Esophagus mucosa (tissue), 1 donor: ENCODE measurements around the gene MTM1. TPM values are rescaled to one million over a fixed set of nuclear protein-coding genes. Genes with fewer than 3 reads are reported as not detected.

Source experiments
- ATAC-seq: fragments of 200-7000 bp; cut with Tn5 transposase; one replicate; pipeline ENCODE4 v1.9.1; 2020
- total RNA-seq: library from RNA; stranded (reverse); gene quantifications from one replicate; pipeline ENCODE4 v1.2.4, GENCODE V29; 2023
- donor health status: DM: yes; HTN: yes; CAD: no.

The MTM1 gene
- total RNA-seq, 1 donor from 2014 or later = 13.2 TPM

DNA sequence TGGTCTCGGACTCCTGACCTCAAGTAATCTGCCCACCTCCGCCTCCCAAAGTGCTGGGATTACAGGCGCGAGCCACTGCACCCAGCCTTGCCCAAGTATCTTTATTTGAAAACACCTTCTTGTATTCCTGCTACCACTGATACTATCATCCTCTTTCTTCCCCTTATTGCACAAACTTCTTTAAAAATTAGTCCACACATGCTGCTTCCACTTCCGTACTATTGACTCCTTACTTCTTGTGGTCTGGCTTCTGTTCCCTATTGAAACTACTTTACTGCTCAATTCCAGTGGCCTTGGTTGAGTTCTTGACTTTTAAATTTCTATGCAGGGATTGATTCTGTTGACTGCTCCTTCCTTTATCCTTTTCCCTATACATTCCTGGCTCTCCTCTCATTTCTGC, 38.8 kb downstream of the MTM1 start:
- no peak for ATAC-seq

DNA sequence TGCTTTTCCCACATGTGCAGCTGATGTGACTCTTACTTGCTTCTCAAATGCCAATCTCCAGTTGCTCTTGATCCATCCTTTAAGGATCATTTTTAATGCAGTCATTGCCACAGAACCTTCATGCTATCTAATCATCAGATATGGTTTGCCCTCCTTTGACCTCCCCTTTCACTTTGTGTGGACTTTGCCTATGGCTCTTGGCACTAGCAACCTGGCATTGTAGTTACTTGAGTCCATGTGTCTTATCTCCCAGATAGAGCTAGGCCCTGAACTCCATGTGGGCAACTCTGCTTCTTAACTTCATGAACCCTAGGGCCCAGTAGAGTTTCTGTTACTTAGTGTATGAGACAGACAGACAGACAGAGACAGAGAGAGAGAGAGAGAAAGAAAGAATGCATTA, 41.6 kb downstream of the MTM1 start:
- no peak for ATAC-seq

DNA sequence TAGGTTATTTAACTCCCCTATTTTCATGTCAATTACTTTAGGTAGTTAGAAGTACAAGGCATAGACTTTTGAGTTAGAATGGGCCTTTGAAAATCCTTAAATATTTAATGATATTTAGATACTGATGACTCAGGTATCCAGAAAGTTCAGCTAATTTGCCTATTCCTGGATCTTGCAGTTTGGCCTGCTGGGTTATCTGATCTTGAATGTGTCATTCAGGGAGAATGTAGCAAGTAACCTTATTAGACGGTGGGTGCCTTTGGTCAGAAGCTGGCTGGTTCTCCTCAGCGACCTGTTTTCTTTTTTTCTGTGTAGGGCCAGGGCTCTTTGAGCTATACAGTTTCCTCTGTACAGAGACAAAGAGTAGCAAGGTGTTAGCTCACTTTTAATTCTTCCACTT, 42.0 kb downstream of the MTM1 start:
- no peak for ATAC-seq

DNA sequence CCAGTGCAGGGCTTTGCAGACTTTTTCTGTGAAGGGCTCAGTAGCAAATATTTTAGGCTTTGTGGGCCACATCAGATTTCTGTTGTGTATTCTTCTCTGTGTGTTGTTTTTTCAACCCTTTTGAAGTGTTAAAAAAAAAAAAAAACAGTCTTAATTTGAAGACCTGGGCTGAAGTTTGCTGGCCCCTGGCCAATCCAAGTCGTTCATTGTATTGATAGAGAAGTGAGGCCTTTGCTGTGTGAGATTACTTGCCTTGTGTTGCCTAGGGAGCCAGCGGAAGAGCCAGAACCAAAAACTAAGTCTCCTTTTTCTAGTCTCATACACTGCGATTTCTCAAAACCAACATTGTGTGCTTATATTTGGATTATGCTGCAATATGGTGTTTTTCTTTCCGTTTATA, 46.9 kb downstream of the MTM1 start:
- no peak for ATAC-seq

DNA sequence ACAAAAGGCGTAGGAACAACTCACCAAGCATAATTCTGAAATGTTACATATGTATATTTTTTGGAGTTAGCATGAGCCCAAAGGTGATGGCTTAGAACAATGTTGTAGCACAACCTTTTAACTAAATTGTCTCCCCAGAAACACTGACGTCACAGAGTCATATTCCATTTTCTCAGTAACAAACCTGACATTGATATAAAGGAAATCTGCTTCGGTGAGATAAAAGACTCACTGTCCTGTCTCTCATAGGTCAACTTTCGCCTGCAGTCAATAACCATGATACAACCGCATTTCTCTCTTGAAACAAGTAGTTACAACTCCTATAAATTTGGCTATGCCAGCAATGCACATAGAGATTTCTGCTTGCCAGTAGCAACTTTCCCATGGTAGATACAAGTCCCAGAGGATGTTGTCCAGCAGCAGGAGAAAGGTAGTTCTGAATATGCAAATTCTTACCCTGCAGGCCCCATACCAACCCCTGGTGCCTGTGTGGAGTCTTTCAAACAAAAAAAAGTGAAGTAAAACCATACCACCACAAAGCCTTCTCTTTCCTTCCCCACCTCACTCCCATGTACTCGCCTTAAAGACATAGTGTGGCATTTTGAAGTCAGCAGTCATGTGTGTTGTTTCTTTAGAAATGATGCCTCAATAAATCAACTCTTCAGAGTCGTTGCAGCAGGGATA, 47.9 kb downstream of the MTM1 start:
- ATAC-seq = no peak

DNA sequence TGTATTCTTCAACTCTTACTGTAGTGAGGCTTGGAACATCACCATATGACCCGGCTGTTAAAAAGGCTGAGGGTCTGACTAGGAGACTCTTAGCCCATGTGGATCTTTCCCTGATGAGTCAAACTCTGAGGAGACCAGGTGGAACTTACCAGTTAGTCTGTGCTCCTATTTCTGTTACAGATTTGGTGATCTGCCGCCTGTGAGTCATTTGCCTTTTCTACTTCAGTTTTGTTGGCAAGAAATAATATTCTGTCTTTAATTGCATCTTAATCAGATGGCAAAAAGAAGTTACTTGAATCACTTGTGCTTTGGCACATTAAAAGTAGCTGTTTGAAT, 48.4 kb downstream of the MTM1 start:
- no peak for ATAC-seq

DNA sequence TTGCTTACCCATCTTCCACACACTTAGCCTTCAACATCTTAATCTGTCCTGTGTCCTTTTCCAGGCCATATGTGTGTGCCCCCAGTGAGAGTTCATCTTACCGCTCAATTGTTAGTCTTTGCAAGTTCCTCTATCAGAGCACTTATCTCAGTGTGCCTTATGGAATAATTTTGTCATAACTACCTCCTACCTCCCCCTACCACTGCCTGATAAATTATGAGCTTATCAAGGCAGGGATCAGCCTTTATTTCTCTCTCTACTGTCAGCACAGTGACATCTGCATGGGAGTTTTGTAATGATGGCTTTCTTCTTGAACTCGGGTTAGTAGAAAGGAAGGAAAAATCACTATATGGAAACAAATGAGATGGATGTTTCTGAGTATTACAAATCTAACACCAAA, 53.2 kb downstream of the MTM1 start:
- ATAC-seq = no peak

DNA sequence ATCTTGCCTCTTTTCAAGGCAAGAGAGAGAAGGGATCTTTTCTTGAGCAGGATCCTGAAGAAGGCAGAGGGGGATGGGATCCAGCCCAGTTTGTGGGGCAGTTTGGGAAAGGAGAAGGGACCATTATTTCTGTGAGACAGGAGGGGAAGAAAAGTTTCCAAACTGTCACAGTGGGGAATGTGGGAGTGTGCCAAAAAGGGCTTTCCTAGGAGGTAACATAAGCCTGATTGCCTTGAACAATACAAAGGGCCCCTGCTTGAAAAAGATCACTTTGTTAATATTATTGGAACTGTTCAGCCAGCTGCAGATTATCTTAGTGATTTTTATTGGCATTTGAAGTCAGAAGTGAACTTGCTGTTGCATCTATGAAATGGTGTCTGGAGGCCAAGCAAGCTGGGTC, 55.2 kb downstream of the MTM1 start:
- ATAC-seq = no peak

DNA sequence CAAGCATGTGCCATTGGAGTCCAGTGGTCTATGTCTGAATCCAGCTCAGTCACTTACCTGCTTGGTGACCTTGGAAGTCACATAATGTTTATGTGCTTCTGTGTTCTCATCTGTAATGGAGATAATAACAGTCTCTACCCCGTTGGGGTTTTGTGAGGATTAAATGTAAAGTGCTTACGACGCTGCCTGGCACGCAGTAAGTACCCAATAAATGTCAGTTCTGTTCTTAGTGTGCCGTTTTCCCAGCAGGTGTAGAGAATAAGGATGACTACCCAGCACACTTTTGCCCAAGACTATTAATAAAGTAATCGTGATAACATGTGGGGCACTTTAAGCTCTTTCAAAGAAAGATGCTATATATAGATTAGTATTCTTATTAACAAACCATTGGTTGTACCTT, 56.7 kb downstream of the MTM1 start:
- ATAC-seq = no peak

DNA sequence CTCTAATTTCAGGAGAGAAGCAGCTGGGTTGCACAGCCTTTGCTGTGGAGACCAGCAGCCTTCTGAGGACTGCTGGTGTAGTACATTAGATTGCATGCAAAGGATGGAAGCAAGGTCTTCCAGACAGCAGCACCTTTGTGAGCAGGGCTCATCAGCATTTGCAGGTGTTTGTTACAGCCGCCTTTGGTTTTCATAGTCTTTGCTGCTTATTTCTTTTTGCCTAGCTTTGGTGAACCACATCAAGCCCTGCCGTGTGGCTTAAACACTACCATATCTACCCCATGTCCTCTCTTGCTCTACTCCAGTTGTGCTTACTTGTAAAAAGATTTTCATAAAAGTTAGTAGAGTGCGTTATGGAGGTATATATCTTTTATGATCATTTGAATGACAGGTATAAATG, 57.5 kb downstream of the MTM1 start:
- ATAC-seq = no peak

DNA sequence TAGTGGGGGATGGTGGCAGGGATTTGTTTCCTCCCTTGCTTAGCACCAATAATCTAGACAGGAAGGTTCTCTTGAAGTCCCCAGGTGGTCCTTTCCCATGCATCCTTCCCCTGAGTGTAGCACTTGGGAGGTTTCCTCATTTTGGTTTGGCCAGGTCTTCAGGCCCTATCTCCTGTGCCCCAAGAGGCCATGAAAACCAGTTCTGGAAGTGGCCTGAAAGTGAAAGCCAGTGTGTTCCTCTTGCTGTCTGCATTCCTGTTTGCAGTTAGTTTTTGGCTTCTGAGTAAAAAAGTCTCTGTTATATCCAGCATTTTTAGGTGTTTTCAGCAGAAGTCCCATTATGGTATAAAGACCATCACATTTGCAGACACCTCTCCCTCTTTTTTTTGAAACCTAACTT, 59.5 kb downstream of the MTM1 start:
- no peak for ATAC-seq

DNA sequence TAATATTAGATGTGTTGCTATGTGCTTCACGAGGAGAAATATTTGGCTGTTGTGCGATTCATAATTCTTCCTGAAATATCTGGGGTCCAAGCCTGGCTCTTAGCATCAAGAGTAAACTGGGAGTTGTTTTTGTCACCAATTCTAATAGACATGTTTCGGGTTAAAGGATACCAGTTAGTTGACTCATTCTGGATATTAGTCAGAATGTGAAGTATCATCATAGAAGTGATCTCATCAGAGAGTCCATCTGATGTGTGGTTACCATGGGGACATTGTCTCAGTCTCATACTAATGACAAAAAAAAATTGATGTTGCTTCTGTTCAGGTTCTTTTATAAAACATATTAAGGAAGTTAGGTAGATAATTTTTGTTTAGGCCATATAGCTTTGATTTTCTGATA, 67.5 kb downstream of the MTM1 start:
- peak; percentile 65 for ATAC-seq

DNA sequence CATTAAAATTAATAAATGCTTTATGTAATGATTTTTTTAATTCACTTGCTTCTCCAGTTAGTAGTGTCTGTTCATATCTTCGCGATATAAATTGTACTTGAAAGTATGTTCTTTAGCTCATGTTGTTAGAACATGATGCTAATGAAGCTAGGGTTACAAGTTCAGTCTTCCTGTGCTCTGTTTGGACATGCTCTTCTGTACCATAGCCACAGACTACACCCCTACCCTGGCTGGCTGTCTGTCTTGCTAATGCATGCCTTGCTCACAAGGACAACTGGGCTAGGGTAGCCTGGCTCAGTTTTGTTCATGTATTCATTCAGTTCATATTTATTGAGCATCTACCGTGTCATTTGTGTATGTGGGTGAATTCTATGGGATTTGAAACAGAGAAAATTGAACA, 74.0 kb downstream of the MTM1 start:
- ATAC-seq = peak; percentile 48

DNA sequence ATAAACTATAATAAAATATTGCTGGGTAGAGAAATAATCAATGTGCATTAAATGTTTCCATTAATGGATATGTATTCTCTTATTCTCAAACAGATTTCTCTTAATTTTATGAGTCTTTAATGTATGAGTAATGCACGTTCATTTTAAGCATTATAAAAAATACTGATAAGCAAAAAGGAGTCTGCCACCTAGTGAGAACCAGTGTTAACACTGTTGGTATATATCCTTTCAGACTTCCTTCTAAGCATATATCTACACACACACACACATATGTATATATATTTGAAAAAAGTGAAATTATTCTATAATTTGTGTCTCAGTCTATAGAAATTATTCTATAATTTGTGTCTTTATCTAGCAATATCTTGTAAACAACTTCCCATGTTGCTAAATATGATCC, 74.8 kb downstream of the MTM1 start:
- no peak for ATAC-seq

DNA sequence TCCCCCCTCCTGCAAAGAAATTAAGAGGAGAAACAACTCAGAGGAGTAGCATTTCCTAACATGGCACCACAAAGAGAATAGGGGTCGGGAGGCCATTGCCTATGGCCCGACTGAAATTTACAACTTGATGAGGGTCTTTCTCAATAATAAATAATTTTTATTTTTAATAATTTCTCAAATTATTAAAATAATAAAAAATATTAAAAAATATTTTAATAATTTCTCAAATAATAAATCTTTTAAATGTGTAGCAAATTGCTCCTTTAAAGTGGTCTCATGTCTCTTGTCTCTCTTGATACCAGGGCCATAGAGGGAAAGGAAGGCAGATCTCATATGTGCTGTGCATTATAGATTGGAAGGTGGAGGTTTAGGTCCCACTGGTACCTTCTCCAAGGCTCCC, 75.5 kb downstream of the MTM1 start:
- ATAC-seq = no peak

DNA sequence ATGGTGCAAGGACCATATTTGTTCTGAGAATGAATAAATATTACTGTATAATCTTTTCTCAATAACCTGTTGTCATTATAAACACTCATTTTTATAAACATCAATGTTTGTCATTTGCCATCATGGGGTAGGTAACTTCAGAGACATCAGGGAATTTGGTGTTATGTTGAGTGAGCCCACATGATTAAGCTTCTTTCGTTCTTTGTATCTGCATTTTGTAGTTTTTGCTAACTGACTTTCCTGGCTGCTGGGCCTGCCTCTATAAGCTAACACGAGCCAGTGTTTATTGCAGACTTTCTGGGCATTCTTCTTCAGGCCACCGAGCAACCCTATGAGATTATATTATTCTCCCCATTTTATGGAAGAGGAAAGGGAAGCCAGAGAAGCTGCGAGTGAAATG, 76.0 kb downstream of the MTM1 start:
- no peak for ATAC-seq

DNA sequence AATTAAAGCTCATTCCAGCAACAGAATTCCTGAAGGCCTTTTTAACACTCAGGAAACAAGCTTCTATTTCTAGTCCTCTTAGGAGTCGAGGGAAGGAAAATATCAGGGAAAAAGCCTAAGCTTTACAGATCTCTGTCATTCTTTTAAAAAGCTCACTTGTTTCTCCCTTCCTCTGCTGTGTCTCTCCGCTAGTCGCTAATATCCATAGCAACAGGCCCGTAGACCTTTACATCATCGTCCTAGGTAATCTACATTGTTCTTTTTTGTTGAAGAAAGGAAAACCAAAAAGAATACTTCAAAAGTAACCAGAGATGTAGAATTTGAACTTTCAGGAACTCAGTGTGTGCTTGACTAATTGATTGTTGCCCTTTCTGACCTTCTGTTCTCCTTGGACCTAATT, 78.9 kb downstream of the MTM1 start:
- no peak for ATAC-seq

DNA sequence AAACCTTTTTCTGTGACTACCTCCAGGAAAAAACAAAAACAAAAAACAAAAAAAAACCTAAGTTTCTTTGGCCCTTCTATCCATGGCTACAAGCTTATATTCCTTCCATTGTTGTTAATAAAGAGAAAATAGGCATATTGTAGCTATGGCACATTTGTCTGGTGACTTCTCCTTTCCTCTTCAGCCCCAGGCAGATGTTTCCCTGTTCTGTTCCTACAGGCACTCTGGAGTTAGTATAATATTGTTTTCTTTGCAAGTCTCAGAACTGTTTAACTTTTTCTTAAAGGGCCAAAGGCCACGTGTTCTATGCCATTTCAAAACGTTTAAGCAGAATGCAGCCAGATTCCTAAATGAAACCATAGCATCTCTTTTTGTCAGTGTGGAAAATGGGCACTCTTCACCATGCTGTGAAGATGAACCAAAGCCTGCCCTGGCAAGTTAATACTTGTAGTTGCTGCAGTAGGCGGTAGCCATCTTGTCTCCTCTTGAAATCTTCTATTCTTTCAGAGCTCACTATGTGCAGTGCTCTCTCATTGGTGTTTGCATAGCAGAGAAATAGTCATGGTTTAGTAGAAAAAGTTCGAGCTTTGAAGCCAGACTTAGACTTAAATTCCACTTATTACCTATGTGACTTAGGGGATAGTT, 80.0 kb downstream of the MTM1 start:
- ATAC-seq = no peak

DNA sequence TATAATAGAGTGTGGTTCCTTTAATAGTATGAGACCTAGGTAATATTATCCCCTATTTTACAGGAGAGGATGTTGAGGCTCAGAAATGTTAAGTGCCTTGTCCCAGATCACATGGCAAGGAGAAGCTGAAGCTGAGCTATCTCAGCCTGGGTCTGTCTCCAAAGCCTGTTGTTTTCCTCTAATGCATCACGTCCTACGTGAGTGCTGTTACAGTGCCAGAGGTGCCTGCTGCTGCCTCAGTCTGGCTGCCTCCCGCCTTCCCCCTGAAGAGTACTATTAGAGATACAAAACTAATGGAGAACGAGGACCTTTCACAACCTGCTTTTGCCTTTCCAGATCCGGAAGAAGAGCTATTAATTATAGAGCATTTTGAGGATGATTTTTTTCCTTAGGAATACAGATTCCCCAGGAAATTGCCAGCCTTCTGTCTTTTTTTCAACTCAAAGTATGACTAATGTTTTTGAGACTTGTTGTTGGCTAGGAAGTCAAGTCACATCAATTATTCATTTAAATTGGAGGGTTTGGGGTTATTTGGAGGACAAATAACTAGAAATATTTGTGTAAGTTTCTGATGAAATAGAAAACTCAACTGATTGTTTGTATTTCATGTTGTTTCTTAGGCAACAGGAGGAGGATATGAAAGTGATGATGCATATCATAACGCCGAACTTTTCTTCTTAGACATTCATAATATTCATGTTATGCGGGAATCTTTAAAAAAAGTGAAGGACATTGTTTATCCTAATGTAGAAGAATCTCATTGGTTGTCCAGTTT, 80.9 kb downstream of the MTM1 start:
- no peak for ATAC-seq

DNA sequence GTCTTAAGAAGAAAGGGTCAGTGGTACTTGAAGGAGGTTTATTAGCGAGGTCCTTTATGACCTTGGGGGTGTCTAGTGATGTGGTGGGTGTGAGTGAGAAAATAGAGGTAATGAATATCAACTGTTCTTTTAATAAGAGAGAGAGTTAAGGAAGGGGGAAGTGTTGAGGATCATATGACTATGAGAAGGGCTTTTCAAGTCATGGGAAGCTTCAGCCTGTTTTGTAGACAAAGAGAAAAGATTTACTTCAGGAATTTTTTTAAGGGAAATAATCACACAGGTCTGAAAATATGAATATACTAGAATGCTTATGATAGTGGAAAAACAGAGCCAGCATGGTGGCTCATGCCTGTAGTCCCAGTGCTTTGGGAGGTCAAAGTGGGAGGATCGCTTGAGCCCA, 83.5 kb downstream of the MTM1 start:
- no peak for ATAC-seq

DNA sequence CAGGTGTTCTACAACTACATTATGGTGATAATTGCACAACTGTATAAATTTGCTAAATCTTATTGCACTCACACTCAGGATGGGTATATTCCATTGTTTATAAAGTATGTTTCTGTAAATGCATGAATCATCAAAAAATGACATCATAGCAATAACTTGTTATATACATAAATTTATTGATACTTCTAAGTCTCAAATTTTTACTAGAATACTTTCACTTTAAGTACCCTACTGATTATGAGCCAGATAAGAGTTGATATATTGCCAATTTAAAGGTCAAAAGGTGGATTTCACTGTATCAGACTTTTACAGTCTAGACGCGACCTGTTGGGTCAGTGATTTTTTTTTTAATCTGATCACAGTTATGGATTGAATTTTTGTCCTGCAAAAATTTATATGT, 87.4 kb downstream of the MTM1 start:
- ATAC-seq = no peak

DNA sequence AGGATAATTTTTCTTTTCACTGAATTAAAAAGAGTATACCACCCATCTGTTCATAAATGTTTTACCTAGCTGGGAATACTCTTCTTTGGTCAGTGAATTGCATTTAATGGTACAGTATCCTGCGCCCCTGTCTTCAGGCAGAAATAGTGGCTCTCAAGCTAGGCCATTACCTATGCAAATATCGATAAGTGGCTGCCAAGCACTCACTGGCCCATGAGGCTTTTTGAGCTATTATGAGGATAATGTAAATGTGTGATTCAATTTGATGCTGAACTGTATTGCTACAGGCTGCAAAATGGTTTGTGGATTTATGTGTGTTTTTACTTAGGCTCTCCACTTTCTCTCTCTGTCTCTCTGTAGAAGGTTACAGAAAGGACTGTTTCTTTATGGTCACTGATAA, 94.7 kb downstream of the MTM1 start:
- no peak for ATAC-seq

DNA sequence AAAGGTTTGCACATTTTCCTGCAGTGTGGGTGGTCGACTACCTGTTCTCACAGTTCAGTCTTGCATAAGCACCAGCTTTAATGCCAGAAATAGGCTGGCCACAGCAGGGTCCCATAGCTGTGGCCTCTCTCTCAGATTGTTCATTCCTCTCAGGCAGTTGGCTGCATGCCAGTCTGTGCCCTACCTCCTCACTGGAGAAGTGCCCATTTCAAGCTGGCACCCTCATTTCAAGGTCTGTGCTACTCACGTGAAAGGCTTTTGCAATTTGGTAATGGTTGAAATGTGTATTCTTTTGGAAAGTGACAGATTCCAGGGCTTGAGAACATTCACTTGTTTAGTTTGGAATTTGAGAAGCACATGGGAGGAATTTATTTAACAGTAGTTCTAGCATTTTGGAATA, 95.9 kb downstream of the MTM1 start:
- no peak for ATAC-seq

DNA sequence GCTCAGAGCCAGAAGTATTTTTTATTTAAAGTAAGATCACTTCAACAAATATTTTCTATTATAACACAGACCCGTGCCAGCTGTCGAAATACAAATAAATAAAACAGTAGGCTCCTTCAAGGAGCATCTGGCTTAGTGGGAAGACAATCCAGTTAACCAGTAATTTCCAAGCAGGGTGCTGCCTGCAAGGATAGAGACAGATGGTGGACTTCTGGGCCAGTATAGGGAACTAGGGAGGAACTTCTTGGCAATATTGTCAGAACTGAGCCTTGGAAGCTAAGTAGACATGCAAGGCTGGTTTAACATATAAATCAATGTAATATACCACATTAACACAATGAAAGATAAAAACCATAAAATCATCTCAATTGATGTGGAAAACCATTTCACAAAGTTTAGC, 107.8 kb downstream of the MTM1 start:
- ATAC-seq = no peak
